HS-5 (cell line): ENCODE results near the gene TMEM106C.
"Not testable (repeated sequence)": the region's sequence is repeated elsewhere in the genome, so short reads cannot be mapped to it uniquely, and the experiment has no call there.

Experiments
- DNase-seq: peaks from one replicate; pipeline ENCODE4 v3.0.0-alpha.2; 2012; ENCODE audit warnings: low read depth

TMEM106C gene

DNA sequence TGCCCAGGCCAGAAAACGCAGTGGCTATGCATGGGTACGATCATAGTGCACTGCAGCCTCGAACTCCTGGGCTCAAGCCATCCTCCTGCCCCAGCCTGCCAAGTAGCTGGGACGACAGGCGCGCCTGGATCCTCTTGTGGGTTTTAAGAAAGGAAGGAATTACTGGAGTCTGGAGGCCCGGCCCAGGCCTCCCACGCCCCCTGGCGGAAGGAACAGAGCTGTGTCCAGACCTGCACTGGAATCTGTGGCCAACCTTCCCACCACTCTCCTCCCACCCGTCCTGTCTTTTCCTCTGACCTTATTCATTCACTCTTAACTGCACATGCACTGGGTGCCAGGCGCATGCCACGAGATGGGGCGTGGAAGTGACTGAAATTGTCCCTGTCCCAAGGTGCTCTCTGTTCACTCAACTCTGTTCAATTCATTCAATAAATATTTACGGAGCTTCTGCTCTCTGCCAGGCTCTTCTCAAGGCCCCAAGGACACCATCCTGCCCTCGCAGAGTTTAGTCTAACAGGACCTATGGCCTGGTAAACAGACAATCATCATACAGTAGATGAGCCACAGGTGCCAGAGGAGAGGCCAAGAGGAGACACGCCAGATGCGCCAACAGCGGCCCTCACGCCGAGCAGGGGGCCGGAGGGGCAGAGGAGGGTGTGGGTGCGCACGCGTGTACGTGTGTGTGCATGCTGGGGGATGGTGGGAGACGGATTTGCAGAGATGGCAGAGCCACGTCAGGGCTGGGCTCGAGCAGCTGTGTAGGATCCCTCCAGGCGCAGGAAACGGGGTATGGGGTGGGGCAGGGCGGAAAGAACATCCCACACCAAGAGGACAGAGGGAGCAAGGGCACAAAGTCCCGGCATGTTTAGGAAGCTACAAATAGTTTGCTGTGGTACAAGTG, 13.7 kb upstream of the TMEM106C start:
- no peak for DNase-seq

DNA sequence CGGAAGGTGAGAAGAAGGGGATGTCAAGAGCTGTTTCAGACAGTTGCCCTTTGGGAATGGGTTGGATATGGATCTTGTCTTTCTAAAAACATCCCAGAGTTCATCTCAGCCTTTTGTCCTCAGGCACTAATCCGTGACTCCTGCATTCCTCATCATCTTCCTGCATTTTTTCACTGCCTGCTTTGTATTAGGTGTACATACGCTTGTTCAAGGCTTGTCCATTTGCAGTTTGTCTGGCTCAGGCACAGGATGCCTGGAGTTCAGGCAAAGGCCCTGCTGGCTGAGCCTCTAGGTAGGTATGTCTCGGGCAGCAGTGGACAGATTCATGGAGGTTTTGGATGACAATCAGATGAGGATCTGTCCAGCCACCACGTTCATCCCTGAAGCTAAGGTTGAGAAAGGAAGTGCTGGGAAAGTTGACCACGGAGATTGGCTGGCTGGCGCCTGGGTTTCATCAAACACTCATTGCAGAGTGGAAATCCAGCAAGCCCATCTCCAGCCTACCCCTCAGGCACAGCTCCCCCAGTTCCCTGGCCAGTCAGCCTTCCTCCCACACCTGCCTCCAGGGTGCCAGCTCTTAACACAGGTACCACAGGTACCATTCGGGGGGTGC, 12.4 kb upstream of the TMEM106C start:
- DNase-seq = no peak

- DNase-seq = no peak
These were observed 9.3 kb upstream of the TMEM106C start for GRCh38 chr12:47954058-47954457.

DNA sequence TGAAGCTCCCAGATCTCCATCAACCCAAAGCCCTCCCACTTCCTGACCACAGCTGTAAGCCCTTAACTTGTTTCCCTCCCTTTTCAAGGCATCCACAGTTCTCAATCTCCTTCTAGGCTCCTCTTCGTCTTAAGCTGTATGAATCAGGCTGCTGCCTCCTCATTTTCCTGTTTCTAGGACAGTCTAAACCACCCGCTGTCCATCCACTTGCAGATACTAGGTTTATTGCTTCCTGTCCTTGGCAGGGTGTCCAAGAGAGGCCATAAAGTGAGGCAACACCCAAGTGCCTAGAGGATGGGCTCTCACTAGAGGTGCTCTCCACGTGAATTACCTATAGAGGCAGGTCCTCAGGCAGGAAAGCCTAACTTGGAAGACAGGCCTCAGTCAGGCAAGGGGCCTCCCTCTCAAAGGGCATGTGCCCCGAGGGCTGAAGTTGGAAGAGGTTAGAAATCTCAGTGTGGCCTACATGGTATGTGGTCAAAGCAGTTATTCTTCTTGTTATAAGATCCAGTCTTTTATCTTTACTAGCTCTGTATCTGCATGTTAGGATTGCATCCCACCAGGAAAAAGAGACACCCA, 8.8 kb upstream of the TMEM106C start:
- DNase-seq = no peak

DNA sequence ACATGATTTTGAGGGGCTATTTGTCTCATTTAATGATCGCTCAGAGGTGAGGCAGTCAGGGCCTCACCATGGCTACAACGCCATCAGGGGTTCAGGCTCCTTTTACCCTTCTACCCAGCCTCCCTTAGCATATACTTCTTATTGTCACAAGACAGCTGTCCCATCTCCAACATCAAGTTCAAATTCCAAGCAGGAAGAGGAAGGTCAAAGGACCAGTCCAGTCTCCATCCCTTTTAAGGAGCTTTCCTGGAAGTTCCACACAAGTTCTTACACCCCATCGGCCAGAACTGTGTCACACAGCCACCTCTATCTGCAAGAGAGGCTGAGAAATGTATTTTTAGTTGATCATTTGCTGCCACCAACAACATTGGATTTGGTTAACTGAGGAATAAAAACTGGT, 8.3 kb upstream of the TMEM106C start:
- DNase-seq = no peak

GRCh38 chr12:47957671-47958070, 5.7 kb upstream of the TMEM106C start:
- not testable (repeated sequence) for DNase-seq

GRCh38 chr12:47962198-47962597, 1.2 kb upstream of the TMEM106C start:
- DNase-seq = no peak

DNA sequence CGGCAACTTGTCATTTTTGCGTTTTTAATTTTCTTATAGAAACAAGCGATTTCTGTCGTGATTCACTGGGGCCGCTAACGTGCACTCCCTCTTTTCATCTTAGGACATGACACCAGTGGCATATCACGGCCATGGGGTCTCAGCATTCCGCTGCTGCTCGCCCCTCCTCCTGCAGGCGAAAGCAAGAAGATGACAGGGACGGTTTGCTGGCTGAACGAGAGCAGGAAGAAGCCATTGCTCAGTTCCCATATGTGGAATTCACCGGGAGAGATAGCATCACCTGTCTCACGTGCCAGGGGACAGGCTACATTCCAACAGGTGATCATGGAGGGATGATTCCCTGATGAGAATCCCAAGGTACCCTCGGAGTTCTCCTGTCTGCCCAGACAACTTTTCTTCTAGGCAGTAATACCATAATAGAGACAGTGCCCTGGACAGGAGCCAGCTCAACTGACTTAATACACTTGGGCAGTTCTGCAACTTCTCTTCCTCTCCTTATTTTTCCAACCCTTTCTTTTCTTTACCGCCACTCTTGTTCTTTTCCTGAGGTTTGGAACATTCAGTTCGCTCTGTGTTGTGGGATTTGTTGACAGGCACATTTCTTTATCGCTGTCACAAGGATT, 821 bp downstream of the TMEM106C start:
- DNase-seq = no peak

- no peak for DNase-seq
These were observed 2.2 kb downstream of the TMEM106C start for GRCh38 chr12:47965581-47965980.

DNA sequence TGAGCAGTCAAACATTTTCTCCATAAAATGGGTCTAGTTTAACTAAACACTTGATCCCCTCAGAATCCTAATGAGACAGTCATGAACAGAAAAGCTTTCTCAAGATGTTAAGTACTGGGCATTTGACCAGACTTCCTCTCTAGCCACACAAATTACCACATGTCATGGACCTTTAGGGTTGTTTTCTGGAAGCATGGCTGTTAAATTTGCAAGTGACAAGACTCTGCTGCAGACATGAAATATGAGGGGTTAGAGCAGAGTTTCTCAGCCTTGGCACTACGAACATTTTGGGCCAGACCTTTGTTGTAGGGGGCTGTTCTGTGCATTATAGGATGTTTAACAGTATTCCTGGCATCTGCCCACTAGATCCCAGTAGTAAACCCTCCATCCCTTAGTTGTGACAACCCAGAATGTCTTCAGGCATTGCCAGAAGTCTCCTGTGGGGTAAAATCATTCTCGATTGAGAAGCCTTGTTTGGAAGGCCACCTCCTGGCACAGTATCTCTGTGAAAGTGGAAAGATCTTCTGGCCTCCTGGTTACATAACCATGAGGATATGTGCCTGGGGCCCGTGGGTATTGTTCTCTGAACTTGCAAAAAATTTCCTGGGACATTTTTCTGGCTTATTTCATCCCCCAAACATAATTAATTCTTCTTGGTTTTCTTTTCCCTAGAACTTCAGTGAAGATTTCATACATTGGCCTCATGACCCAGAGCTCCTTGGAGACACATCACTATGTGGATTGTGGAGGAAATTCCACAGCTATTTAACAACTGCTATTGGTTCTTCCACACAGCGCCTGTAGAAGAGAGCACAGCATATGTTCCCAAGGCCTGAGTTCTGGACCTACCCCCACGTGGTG, 4.3 kb downstream of the TMEM106C start:
- no peak for DNase-seq

DNA sequence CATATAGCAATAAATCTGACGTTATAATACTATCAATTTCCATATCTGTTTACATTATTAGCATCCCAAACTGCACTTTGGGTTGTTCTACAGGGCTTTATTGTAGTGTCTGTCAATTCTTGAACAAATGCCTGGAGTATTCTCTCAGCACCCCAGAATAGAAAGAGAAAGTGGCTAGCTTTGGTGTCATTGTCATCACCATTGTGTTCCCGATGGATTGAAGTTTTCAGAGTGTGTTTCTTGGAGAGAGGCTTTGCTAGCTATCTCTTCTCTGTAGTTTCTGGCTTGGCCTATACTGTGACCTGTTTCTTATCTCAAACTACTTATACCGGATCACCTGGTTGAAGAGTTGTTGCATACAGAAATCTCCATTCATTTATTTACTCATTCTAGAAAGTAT, 6.4 kb downstream of the TMEM106C start:
- no peak for DNase-seq

GRCh38 chr12:47970843-47971242, 7.4 kb downstream of the TMEM106C start:
- DNase-seq = no peak

DNA sequence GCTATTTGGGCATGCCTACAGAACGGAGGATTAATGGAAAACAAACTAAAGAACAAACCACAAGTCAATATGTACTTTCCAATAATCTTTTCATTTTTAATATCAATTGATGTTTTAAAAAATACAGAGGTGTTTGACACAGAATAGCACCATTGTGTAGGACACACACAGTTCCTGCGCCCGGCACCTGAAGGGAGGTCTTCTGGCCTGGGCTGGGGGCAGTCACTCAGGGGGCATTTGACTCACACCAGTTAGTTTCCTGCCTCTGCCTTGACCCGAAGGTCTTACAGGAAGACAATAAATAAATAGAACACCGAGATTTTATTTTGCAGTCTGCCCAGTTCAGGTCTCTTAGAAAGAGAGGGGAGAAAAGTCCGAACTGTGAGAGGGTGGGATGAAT, 9.5 kb downstream of the TMEM106C start:
- no peak for DNase-seq

GRCh38 chr12:47973870-47974269, 10.5 kb downstream of the TMEM106C start:
- no peak for DNase-seq

- DNase-seq = no peak
These were observed 11.7 kb downstream of the TMEM106C start for GRCh38 chr12:47975036-47975620.

DNA sequence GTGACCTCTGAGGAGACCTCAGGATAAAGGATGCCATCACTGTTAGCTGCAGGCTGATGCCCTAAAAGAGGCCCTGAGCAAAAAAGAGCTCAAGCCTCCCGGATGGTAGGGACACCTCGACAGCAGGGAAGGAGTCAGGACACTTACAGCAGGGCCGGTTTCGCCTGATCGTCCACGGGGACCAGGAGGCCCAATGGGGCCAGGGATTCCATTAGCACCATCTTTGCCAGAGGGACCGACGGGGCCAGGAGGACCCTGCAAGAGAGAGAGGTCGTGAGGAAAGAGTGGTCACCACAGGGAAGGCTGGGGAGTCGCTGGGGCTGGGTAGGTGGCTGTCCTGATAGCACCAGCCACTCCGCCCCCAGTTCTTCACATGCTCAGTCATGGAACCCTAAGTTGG, 12.4 kb downstream of the TMEM106C start:
- DNase-seq = no peak

DNA sequence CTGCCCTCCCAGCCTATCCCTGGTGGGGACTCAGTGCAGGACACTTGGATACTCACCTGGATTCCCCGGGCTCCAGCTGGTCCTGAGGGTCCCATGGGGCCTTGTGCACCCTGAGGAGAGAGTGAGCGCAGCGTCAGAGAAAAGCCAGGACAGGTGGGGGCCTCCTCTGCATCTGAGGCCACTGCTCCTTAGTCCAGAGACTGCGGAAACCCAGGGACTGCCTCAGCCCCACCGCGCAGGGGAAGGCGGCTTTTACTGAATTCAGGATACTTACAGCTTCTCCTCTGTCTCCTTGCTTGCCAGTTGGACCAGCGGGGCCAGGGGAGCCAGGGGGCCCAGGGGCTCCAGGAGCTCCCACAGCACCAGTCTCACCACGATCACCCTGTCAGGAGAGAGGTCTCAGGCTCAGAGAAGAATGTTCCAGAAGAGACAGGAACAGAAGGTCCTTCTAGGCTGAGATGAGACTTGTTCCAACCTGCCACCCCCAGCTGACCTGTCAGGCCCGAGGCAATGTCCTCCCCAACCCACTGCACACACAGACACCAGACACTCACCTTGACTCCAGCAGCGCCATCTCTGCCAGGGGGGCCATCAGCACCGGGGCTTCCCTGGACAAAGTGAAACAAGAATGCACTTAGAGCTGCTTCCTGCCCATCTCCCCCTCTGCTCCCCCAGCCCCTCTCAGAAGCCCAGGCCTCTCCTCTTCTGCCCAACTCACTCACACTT, 13.8 kb downstream of the TMEM106C start:
- DNase-seq = no peak

- DNase-seq = no peak
These were observed 14.6 kb downstream of the TMEM106C start for GRCh38 chr12:47977772-47978597.

DNA sequence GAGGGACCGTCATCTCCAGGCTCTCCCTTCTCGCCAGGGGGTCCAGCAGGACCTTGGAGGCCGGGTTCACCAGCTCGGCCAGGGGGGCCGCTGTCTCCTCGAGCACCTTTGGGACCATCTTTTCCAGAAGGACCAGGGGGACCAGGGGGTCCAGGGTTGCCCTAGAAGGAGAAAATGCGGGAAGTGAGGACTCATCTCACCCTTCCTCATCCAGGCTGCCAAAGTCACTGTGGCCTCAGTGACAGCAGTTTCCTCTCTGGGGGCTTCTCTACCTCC, 15.1 kb downstream of the TMEM106C start:
- DNase-seq = no peak

- DNase-seq = no peak
These were observed 15.8 kb downstream of the TMEM106C start for GRCh38 chr12:47979166-47979565.
